SH-SY5Y (cell line): Measurements from ENCODE around the gene DENND2C.
A peak's percentile ranks its signal among the peaks of the same experiment; 100 is the strongest.

Experiments used
- GATA2 ChIP-seq: IDR thresholded peaks from 2 replicates; pipeline ENCODE4 v1.6.1; 2011; ENCODE audit warnings: mild to moderate bottlenecking, low read depth, low read length
- GATA3 ChIP-seq: IDR thresholded peaks from 2 replicates; pipeline ENCODE4 v1.6.1; 2011; ENCODE audit warnings: low read depth, mild to moderate bottlenecking, low read length, moderate library complexity

DNA sequence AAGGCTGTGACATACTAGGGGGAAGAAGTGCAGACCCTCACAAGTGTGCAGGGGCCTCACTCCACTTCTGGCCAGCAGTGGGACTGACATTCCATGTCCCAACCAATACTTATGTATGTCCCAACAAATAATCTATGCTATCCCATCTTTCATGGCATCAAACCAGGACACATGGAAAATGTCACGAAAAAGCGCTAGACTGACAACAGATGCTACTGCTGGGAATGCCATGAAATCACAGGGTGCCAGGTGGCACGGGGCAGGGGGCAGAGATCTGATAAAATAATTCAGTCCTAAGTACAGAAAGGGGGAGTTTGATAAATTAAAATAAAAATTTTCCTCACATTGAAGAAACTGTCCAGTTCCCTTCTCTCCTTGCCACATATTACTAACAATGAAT, 60.8 kb downstream of the DENND2C start:
- no peak for TF ChIP-seq GATA3
- TF ChIP-seq GATA2: peak; percentile 45
